GM19240 (cell line): ENCODE results near the gene MAGEA9.
"Not testable (repeated sequence)": the region's sequence is repeated elsewhere in the genome, so short reads cannot be mapped to it uniquely, and the experiment has no call there.

Source experiments
- DNase-seq: peaks from one replicate; pipeline ENCODE4 v3.0.0; 2011; ENCODE audit warnings: low spot score; ENCODE audit not compliant: insufficient read length

Gene MAGEA9

DNA sequence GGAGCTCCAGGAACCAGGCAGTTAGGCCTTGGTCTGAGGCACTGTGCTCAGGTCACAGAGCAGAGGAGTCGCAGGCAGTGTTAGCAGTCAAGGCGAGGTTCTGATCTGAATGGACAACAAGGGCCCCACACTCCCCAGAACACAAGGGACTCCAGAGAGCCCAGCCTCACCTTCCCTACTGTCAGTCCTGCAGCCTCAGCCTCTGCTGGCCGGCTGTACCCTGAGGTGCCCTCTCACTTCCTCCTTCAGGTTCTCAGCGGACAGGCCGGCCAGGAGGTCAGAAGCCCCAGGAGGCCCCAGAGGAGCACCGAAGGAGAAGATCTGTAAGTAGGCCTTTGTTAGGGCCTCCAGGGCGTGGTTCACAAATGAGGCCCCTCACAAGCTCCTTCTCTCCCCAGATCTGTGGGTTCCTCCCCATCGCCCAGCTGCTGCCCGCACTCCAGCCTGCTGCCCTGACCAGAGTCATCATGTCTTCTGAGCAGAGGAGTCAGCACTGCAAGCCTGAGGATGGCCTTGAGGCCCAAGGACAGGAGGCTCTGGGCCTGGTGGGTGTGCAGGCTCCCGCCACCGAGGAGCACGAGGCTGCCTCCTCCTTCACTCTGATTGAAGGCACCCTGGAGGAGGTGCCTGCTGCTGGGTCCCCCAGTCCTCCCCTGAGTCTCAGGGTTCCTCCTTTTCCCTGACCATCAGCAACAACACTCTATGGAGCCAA lies 26.2 kb downstream of the MAGEA9 start:
- DNase-seq = no peak

DNA sequence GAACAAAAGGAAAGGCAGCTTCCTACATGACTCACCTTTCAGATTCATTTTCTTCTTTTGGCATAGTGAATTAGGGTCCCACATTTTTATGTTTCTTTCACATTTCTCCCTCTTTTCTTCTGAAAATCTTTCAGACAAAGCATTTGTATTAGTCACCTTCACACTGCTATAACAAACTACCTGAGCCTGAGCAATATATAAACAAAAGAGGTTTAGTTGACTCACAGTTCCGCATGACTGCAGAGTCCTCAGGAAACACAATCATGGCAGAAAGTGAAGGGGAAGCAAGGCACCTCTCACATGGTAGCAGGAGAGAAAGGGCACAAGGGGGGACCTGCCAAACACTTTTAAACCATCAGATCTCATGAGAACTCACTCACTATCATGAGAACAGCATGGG lies 36.9 kb downstream of the MAGEA9 start:
- DNase-seq = no peak

DNA sequence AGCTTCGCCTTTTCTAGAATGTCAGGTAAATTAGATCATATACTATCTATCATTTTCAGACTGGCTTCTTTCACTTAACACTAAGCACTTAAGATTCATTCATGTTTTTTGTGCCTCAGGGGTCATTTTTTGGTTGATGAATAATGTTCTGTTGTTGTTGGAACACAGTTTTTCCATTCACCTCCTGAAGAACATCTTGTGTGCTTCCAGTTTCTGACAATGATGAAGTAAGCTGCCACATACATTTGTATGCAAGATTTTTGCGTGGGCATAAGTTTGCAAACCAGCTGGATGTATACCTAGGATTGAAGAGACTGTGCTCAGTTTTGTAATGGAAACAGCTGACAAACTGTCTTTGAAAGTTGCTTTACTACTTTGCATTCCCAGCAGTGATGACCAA lies 37.6 kb downstream of the MAGEA9 start:
- DNase-seq = no peak

DNA sequence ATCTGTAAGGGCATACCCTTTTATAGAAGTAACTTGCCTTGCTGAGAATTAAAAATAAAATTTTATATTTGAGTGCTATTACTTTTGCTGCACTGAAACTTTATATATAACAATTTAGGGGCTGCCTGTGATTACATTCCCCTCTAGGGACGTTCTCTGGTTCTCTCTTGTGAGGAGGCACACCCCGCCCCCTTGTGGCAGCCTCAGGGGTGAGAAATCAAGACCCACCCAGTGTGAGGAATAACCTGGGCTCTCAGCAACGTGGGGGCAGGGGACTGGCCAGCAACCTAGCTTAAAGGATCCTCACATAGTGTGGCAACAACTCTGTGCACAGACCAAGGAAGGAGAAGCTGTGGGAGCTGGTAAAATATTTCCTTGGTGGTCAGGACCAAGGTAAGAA lies 43.7 kb downstream of the MAGEA9 start:
- DNase-seq = no peak

DNA sequence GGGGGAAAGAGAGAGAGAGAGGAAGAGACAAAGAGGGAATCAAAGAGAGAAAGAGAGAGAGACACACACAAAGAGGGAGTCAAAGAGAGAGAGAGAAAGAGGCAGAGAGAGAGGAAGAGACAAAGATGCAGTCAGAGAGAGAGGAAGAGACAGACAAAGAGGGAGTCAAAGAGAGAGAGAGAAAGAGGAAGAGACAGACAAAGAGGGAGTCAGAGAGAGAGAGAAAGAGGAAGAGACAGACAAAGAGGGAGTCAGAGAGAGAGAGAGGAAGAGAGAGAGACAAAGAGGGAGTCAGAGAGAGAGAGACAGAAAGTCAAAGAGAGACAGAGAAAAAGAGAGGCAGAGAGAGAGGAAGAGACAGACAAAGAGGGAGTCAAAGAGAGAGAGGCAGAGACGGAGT lies 45.5 kb downstream of the MAGEA9 start:
- DNase-seq = no peak

DNA sequence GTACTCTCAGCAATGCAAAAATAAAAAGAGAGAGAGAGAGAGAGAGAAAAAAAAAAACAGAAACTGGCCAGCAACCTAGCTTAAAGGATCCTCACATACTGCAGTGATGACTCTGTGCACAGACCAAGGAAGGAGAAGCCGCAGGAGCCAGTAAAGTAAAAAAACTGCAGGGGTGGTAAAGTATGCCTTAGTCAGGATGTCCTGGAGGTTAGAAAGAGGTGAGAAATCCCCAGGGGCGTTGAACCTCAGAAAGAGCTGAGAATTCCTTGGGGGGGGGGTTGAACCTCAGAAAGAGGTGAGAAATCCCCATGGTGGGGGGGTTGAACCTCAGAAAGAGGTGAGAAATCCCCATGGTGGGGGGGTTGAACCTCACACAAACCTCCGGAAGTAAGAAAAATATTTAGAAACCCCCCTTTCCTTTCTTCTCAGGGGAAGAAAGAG lies 48.0 kb downstream of the MAGEA9 start:
- DNase-seq = no peak

DNA sequence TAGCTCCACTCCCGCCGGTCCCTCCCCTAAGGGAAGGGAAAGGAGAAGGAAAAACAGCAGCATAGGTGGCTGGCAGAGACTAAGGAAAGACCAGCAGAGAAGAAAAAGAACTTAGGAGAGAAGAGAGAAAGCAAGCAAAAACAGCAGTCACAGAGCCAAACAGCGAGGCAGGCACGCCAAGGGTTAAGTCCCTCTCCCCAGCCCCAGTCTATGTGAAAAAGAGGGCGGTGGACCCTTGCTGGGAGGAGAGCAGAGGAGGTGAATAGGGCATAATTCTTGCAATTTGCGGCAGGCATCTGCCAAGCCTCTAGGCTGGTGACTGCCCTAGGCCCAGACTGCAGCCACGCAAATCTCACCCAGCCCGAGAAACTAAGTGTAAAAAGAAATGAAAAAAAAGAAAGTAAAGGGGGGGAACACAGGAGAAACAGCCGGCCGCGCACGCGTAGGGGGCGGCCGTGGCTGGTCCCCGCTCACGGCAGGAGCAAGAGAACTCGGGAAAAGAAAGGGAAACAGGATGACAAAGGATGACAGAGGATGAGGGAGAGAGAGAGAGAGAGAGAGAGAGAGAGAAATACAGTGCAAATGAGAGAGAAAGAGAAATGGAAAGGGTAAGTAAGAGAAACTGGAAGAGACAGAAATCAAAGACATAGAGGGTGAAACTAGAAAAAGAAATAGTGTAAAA lies 48.6 kb downstream of the MAGEA9 start:
- DNase-seq = no peak

DNA sequence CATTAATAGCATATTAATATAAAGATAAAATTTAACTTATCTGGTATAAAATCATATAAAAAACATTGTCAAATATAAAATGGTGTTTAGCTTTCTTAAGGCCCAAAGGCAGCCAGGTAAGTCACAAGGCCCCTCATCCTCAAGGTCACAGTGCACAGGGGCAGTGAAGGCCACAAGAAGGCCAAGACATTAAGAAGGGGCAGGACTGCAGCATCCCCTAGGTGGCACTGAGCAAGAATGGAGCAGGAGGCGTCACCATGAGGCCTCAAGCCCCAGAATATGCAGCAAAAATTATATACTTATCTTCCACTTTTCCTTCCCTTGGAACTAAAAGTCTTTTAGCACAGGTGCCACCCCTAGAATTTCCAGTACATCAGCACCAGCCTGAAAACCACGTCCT lies 49.7 kb downstream of the MAGEA9 start:
- no peak for DNase-seq

DNA sequence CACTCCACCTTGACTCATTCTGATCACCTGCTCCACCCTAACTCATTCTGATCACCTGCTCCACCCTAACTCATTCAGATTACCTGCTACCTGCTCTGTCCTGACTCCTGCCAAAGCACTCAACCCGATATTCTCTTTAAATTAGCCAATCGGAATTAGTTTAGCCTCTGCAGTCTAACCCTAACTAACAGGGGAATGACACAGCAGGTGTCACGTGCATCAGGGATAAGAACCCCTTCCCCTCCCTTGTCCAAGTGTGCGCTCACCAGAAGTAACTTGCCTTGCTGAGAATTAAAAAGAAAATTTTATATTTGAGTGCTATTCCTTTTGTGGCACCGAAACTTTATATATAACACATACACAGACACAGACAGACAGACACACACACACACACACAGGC lies 55.0 kb downstream of the MAGEA9 start:
- DNase-seq = not testable (repeated sequence)

DNA sequence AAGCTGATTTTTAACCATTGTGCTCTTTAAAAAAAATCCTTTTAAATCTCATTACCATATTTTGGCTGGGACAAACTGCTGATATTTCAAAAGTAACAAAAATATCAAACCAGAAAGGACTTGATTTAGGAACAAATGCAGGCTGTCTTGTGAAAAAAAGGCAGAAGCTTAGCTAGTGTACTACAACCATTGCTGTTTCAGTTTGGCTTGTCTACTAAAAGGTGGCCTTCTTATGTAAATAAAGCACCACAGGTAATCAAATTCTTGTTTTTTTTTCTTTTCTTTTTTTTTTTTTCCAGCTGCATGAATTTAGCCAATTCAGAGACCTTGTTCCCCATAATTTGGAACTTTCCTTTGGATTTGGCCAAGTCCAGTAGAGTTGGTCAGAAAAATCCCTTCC lies 55.4 kb downstream of the MAGEA9 start:
- no peak for DNase-seq
